Lower lobe of right lung (tissue), 2 donors: ENCODE measurements around the gene RHCG. TPM values are rescaled to one million over a fixed set of nuclear protein-coding genes. Genes with fewer than 3 reads are reported as not detected.

Source experiments
- ATAC-seq, 2 donors: fragments of 200-7000 bp; cut with Tn5 transposase; one replicate each; pipeline ENCODE4 v1.9.1; 2020 to 2022; ENCODE audit warnings: mild to moderate bottlenecking in 2 of 2, moderate library complexity in 2 of 2
- DNase-seq: peaks from one replicate; pipeline ENCODE4 v3.0.0-alpha.2; 2020
- H3K27ac ChIP-seq: fragments of 200-600 bp; one replicate; pipeline ENCODE4 v1.8.0; 2022
- H3K27me3 ChIP-seq: fragments of 200-600 bp; one replicate; pipeline ENCODE4 v1.8.0; 2022; ENCODE audit warnings: low read depth
- H3K36me3 ChIP-seq: fragments of 200-600 bp; one replicate; pipeline ENCODE4 v1.8.0; 2022; ENCODE audit warnings: mild to moderate bottlenecking
- H3K4me1 ChIP-seq: fragments of 200-600 bp; one replicate; pipeline ENCODE4 v1.8.0; 2022
- H3K4me3 ChIP-seq: fragments of 200-600 bp; one replicate; pipeline ENCODE4 v1.8.0; 2022; ENCODE audit warnings: mild to moderate bottlenecking
- H3K9me3 ChIP-seq: fragments of 200-600 bp; one replicate; pipeline ENCODE4 v1.8.0; 2022
- CTCF ChIP-seq: fragments of 200-600 bp; IDR thresholded peaks from one replicate; pipeline ENCODE4 v1.8.0; 2022; ENCODE audit warnings: antibody characterized with exemption, mild to moderate bottlenecking
- intact Hi-C: fragments of 100-400 bp; cut with DNase I; formaldehyde crosslinking; loops from one replicate; pipeline ENCODE4 v1.11.0; 2022
- long read RNA-seq: library from polyadenylated mRNA; unstranded; transcript quantifications from one replicate; pipeline ENCODE4 v2.0.0, GENCODE V29; 2021
- total RNA-seq: library from RNA; stranded (reverse); fragmentation: NEBNext Ultra II Directional; extraction: Animal tissue kit (Norgen Biotek cat#: 25700); gene quantifications from one replicate; pipeline ENCODE4 v1.2.1, GENCODE V29; 2021
- donor health status: DM: no; HTN: yes; CAD: no; lungs with severe emphysema.

Gene RHCG
- total RNA-seq = not detected
- long read RNA-seq = 0 reads

- ATAC-seq (peak; percentile 48 to 49), DNase-seq (no peak)
- Histone ChIP-seq H3K9me3 (no peaks in the 10 kb centered on the region), H3K36me3 (no peaks in the 10 kb centered on the region), H3K27ac (no peak within 1 kb of the TSS), H3K27me3 (peaks cover 65% of the 10 kb centered on the region), H3K4me1 (peaks cover 7% of the 10 kb centered on the region), H3K4me3 (peak within 1 kb of the TSS; percentile 44)
- intact Hi-C loops = no loop called here
- TF ChIP-seq CTCF = no peak
Observed at GRCh38 chr15:89496155-89497098, at the start of gene RHCG. TSS of gene RHCG (minus strand) at chr15:89496583. CDS start at chr15:89496544, 39 bp downstream.

GRCh38 chr15:89543389-89543788 lies 47.0 kb upstream of the RHCG start:
- H3K27me3 ChIP-seq = no peaks in the 10 kb centered on the region
- TF ChIP-seq CTCF = no peak
- H3K4me1 ChIP-seq = no peaks in the 10 kb centered on the region
- no peaks in the 10 kb centered on the region for H3K36me3 ChIP-seq
- no peak overlapping the region for H3K27ac ChIP-seq
- no peak overlapping the region for H3K4me3 ChIP-seq
- ATAC-seq = no peak
- intact Hi-C loops = no loop called here
- DNase-seq = no peak
- H3K9me3 ChIP-seq = peaks cover under 1% of the 10 kb centered on the region

GRCh38 chr15:89542369-89542768 lies 46.0 kb upstream of the RHCG start:
- Histone ChIP-seq H3K9me3 (peaks cover 11% of the 10 kb centered on the region), H3K4me1 (no peaks in the 10 kb centered on the region), H3K4me3 (no peak overlapping the region), H3K27me3 (no peaks in the 10 kb centered on the region), H3K36me3 (no peaks in the 10 kb centered on the region), H3K27ac (no peak overlapping the region)
- DNase-seq = no peak
- intact Hi-C loops = no loop called here
- TF ChIP-seq CTCF = no peak
- ATAC-seq = no peak

GRCh38 chr15:89539027-89539426 lies 42.6 kb upstream of the RHCG start:
- H3K36me3 ChIP-seq = no peaks in the 10 kb centered on the region
- no peak for TF ChIP-seq CTCF
- H3K27me3 ChIP-seq = no peaks in the 10 kb centered on the region
- H3K4me1 ChIP-seq = no peaks in the 10 kb centered on the region
- DNase-seq (no peak), ATAC-seq (no peak)
- H3K27ac ChIP-seq = no peak overlapping the region
- no peak overlapping the region for H3K4me3 ChIP-seq
- H3K9me3 ChIP-seq = peaks cover 12% of the 10 kb centered on the region
- intact Hi-C loops = no loop called here

GRCh38 chr15:89533861-89534544 lies 37.6 kb upstream of the RHCG start:
- no peaks in the 10 kb centered on the region for H3K4me1 ChIP-seq
- ATAC-seq (no peak), DNase-seq (no peak)
- no peak overlapping the region for H3K27ac ChIP-seq
- H3K4me3 ChIP-seq = no peak overlapping the region
- H3K36me3 ChIP-seq = no peaks in the 10 kb centered on the region
- intact Hi-C loops = no loop called here
- H3K27me3 ChIP-seq = no peaks in the 10 kb centered on the region
- TF ChIP-seq CTCF = no peak
- peaks cover 12% of the 10 kb centered on the region for H3K9me3 ChIP-seq
